Activated CD8-positive, alpha-beta memory T cell treated with anti-CD3 and anti-CD28 coated beads, Interleukin-2, amount 10 ng/mL, durations not matched to agents 7 days and 5 days (primary cell): ENCODE measurements around the gene FN1. TPM values are rescaled to one million over a fixed set of nuclear protein-coding genes. Genes with fewer than 3 reads are reported as not detected.

ENCODE experiments used
- ATAC-seq: fragments of 150-1000 bp; cut with Tn5 transposase; one replicate; pipeline ENCODE4 v1.10.0; 2021; ENCODE audit warnings: moderate library complexity
- CTCF ChIA-PET: fragments of 350-600 bp; sonication (Branson Sonifier 250); formaldehyde crosslinking; loops from one replicate; lab custom pipeline; 2021; ENCODE audit warnings: antibody characterized with exemption; lab: Charles Lee
- DNase-seq: peaks from one replicate; pipeline ENCODE4 v3.0.0-alpha.2; 2020
- H3K27ac Mint-ChIP-seq: one replicate; pipeline ENCODE4 v1.8.0; 2021; ENCODE audit warnings: mild to moderate bottlenecking, mixed read lengths
- H3K27me3 Mint-ChIP-seq: one replicate; pipeline ENCODE4 v1.8.0; 2021; ENCODE audit warnings: mixed read lengths
- H3K36me3 Mint-ChIP-seq: one replicate; pipeline ENCODE4 v1.8.0; 2021; ENCODE audit warnings: mild to moderate bottlenecking, mixed read lengths
- H3K4me1 Mint-ChIP-seq: one replicate; pipeline ENCODE4 v1.8.0; 2021; ENCODE audit warnings: mixed read lengths
- H3K4me3 Mint-ChIP-seq: one replicate; pipeline ENCODE4 v1.8.0; 2021; ENCODE audit warnings: mild to moderate bottlenecking, moderate library complexity, mixed read lengths
- H3K9me3 Mint-ChIP-seq: one replicate; pipeline ENCODE4 v1.8.0; 2022; ENCODE audit warnings: low read depth, mixed read lengths
- total RNA-seq, 2 experiments: library from RNA; stranded (reverse); gene quantifications; one replicate each; pipeline ENCODE4 v1.2.3, GENCODE V29; 2021

FN1 gene
- total RNA-seq, 2 experiments from 2014 or later: 0.70 to 2.5 TPM

GRCh38 chr2:215425021-215425782 is 10.7 kb downstream of the FN1 start:
- Mint-ChIP-seq H3K9me3 (no peaks in the 10 kb centered on the region), H3K4me3 (no peak overlapping the region), H3K27ac (no peak overlapping the region), H3K36me3 (no peaks in the 10 kb centered on the region), H3K4me1 (no peaks in the 10 kb centered on the region), H3K27me3 (peaks cover 38% of the 10 kb centered on the region)
- CTCF ChIA-PET: interaction anchor here (1.9 kb wide), 1 partner anchor 8 kb away, joined by 5 read pairs; no protein-coding TSS in a partner anchor
- DNase-seq (no peak), ATAC-seq (no peak)

GRCh38 chr2:215423928-215424540 is 11.8 kb downstream of the FN1 start:
- ATAC-seq: no peak
- Mint-ChIP-seq H3K27ac (no peak overlapping the region), H3K9me3 (no peaks in the 10 kb centered on the region), H3K36me3 (no peaks in the 10 kb centered on the region), H3K4me3 (no peak overlapping the region), H3K4me1 (no peaks in the 10 kb centered on the region), H3K27me3 (peaks cover 36% of the 10 kb centered on the region)
- DNase-seq: no peak
- CTCF ChIA-PET: interaction anchor here (1.9 kb wide), 1 partner anchor 9 kb away, joined by 5 read pairs; no protein-coding TSS in a partner anchor

- CTCF ChIA-PET: interaction anchor here (1.9 kb wide), 1 partner anchor 10 kb away, joined by 5 read pairs; no protein-coding TSS in a partner anchor
- H3K27ac Mint-ChIP-seq: no peak overlapping the region
- ATAC-seq: no peak
- no peaks in the 10 kb centered on the region for H3K36me3 Mint-ChIP-seq
- no peaks in the 10 kb centered on the region for H3K4me1 Mint-ChIP-seq
- no peak for DNase-seq
- no peaks in the 10 kb centered on the region for H3K9me3 Mint-ChIP-seq
- H3K4me3 Mint-ChIP-seq: no peak overlapping the region
- peaks cover 41% of the 10 kb centered on the region for H3K27me3 Mint-ChIP-seq
Observed at GRCh38 chr2:215423234-215423633, 12.6 kb downstream of the FN1 start.

- Mint-ChIP-seq H3K27ac (no peak overlapping the region), H3K4me3 (no peak overlapping the region), H3K9me3 (no peaks in the 10 kb centered on the region), H3K27me3 (peaks cover 41% of the 10 kb centered on the region), H3K36me3 (no peaks in the 10 kb centered on the region), H3K4me1 (no peaks in the 10 kb centered on the region)
- no peak for ATAC-seq
- CTCF ChIA-PET: no interaction called here
- no peak for DNase-seq
Observed at GRCh38 chr2:215422676-215423075, 13.2 kb downstream of the FN1 start.

- ATAC-seq: no peak
- Mint-ChIP-seq H3K4me1 (no peaks in the 10 kb centered on the region), H3K9me3 (no peaks in the 10 kb centered on the region), H3K36me3 (no peaks in the 10 kb centered on the region), H3K27ac (no peak overlapping the region), H3K4me3 (no peak overlapping the region), H3K27me3 (peaks cover 43% of the 10 kb centered on the region)
- CTCF ChIA-PET: no interaction called here
- no peak for DNase-seq
Observed at GRCh38 chr2:215421859-215422461, 13.9 kb downstream of the FN1 start.

GRCh38 chr2:215420471-215420935 is 15.4 kb downstream of the FN1 start:
- no peak overlapping the region for H3K4me3 Mint-ChIP-seq
- peaks cover 46% of the 10 kb centered on the region for H3K27me3 Mint-ChIP-seq
- no peaks in the 10 kb centered on the region for H3K36me3 Mint-ChIP-seq
- ATAC-seq: no peak
- H3K27ac Mint-ChIP-seq: no peak overlapping the region
- no peaks in the 10 kb centered on the region for H3K9me3 Mint-ChIP-seq
- no peaks in the 10 kb centered on the region for H3K4me1 Mint-ChIP-seq
- DNase-seq: no peak
- CTCF ChIA-PET: no interaction called here

GRCh38 chr2:215419769-215420470 is 15.9 kb downstream of the FN1 start:
- ATAC-seq: no peak
- CTCF ChIA-PET: no interaction called here
- H3K27ac Mint-ChIP-seq: no peak overlapping the region
- no peak for DNase-seq
- H3K4me1 Mint-ChIP-seq: no peaks in the 10 kb centered on the region
- peaks cover 50% of the 10 kb centered on the region for H3K27me3 Mint-ChIP-seq
- H3K9me3 Mint-ChIP-seq: no peaks in the 10 kb centered on the region
- H3K36me3 Mint-ChIP-seq: no peaks in the 10 kb centered on the region
- no peak overlapping the region for H3K4me3 Mint-ChIP-seq

- Mint-ChIP-seq H3K36me3 (no peaks in the 10 kb centered on the region), H3K4me1 (no peaks in the 10 kb centered on the region), H3K9me3 (no peaks in the 10 kb centered on the region), H3K27me3 (peaks cover 55% of the 10 kb centered on the region), H3K4me3 (no peak overlapping the region), H3K27ac (no peak overlapping the region)
- DNase-seq (no peak), ATAC-seq (no peak)
- CTCF ChIA-PET: no interaction called here
Observed at GRCh38 chr2:215419113-215419512, 16.8 kb downstream of the FN1 start.

GRCh38 chr2:215418064-215418963 is 17.6 kb downstream of the FN1 start:
- CTCF ChIA-PET: no interaction called here

GRCh38 chr2:215417400-215417951 is 18.4 kb downstream of the FN1 start:
- Mint-ChIP-seq H3K27me3 (peaks cover 48% of the 10 kb centered on the region), H3K4me1 (no peaks in the 10 kb centered on the region), H3K9me3 (no peaks in the 10 kb centered on the region), H3K36me3 (no peaks in the 10 kb centered on the region), H3K4me3 (no peak overlapping the region), H3K27ac (no peak overlapping the region)
- no peak for DNase-seq
- CTCF ChIA-PET: no interaction called here
- ATAC-seq: no peak

More at GRCh38 chr2:215418064-215418963, 17.6 kb downstream of the FN1 start:
- Mint-ChIP-seq H3K4me3 (no peak overlapping the region), H3K9me3 (no peaks in the 10 kb centered on the region), H3K27ac (no peak overlapping the region), H3K4me1 (no peaks in the 10 kb centered on the region), H3K36me3 (no peaks in the 10 kb centered on the region), H3K27me3 (peaks cover 53% of the 10 kb centered on the region)
- ATAC-seq (no peak), DNase-seq (no peak)

- ATAC-seq: no peak
- H3K27me3 Mint-ChIP-seq: peaks cover 42% of the 10 kb centered on the region
- no peak overlapping the region for H3K27ac Mint-ChIP-seq
- DNase-seq: no peak
- no peak overlapping the region for H3K4me3 Mint-ChIP-seq
- no peaks in the 10 kb centered on the region for H3K4me1 Mint-ChIP-seq
- CTCF ChIA-PET: no interaction called here
- no peaks in the 10 kb centered on the region for H3K36me3 Mint-ChIP-seq
- no peaks in the 10 kb centered on the region for H3K9me3 Mint-ChIP-seq
Observed at GRCh38 chr2:215416656-215417055, 19.2 kb downstream of the FN1 start.

- peaks cover 37% of the 10 kb centered on the region for H3K27me3 Mint-ChIP-seq
- no peak overlapping the region for H3K4me3 Mint-ChIP-seq
- no peak for DNase-seq
- no peak overlapping the region for H3K27ac Mint-ChIP-seq
- H3K9me3 Mint-ChIP-seq: no peaks in the 10 kb centered on the region
- ATAC-seq: no peak
- CTCF ChIA-PET: no interaction called here
- no peaks in the 10 kb centered on the region for H3K36me3 Mint-ChIP-seq
- peaks cover 3% of the 10 kb centered on the region for H3K4me1 Mint-ChIP-seq
Observed at GRCh38 chr2:215415820-215416577, 19.9 kb downstream of the FN1 start.
